Gastroesophageal sphincter (tissue), 2 donors: ENCODE measurements around the gene WARS2.

Experiments used
- POLR2A ChIP-seq, 2 donors: fragments of 450-650 bp; IDR thresholded peaks; one replicate each; pipeline ENCODE4 v1.6.1; 2017; ENCODE audit warnings: antibody characterized with exemption in 2 of 2, mild to moderate bottlenecking in 2 of 2, moderate library complexity in 1 of 2
- POLR2AphosphoS5 ChIP-seq: sonication (generic); formaldehyde crosslinking; IDR thresholded peaks from one replicate; pipeline ENCODE4 v1.6.1; 2017; ENCODE audit warnings: antibody characterized with exemption

- TF ChIP-seq POLR2A (IDR thresholded peaks at IDR 0.05), result no peak
- no peak for TF ChIP-seq POLR2AphosphoS5
These were observed 38.9 kb downstream of the WARS2 start for GRCh38 chr1:119101563-119101962.
